NK-92 (cell line): ENCODE results near the gene KMT2C.
"Not testable (repeated sequence)": the region's sequence is repeated elsewhere in the genome, so short reads cannot be mapped to it uniquely, and the experiment has no call there.

Experiments
- DNase-seq: peaks from one replicate; lab custom pipeline; 2025; ENCODE audit not compliant: unreplicated experiment; lab: John Stamatoyannopoulos, UW

The KMT2C gene

DNA sequence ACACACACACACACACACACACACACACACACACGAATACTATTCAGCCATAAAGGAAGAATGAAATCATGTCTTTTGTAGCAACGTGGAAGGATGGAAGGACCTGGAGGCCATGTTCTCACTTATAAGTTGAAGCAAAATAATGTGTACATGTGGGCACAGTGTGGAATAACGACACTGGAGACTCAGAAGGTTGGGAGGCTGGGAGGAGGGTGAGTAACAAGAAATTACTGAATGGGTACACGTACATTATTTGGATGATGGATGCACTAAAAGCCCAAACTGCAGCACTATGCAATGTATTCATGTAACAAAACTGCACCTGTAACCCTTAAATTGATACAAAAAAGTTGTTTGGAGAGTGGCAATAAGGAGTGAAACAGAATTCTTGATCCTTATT lies 32.1 kb downstream of the KMT2C start:
- no peak for DNase-seq

DNA sequence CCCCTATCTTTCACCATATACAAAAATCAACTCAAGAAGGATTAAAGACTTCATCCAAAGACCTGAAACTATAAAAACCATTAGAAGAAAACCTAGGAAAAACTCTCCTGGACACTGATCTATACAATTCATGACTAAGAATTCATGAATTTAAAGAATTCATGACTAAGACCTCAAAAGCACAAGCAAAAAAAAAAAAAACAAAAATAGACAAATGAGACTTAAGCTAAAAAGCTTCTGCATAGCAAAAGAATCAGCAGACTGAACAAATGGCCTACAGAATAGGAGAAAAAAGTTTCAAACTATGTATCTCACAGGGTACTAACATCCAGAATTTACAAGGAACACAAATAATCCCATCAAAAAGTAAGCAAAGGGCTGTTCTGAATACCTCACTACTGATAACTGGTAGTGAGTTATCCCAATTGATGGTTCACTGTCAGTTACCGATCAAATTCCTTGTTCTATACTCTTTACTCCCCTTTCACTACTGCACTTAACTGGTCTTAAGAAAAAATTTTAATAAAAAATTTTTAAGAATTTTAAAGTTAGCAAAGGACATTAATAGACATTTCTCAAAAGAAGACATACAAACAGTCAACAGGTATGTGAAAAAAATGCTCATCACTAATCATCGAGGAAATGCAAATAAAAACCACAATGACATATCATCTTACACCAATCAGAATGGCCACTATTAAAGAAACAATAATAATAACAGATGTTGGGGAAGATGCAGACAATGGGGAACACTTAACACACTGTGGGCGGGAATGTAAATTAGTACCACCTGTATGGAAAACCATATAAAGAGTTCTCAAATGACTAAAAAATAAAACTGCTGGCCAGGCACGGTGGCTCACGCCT lies 33.2 kb downstream of the KMT2C start:
- no peak for DNase-seq

DNA sequence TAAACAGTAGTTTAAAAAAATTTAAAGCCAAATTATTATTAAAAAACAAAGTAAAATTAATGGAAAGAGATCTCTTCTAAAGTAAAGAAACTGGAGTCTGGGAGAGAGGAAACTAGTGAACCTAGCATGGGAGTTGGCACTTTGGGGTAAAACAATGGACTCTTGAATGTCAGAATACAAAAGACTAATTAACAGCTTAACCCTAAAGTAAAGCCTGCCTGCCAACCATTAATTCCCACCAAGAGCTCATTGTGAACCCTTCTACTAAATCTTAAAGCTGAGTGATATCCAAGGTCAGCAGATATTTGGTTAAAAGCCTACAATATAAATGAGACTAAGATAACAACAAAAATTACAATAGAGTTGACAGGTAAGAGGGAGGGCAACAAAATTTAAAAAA lies 36.5 kb downstream of the KMT2C start:
- DNase-seq = no peak

DNA sequence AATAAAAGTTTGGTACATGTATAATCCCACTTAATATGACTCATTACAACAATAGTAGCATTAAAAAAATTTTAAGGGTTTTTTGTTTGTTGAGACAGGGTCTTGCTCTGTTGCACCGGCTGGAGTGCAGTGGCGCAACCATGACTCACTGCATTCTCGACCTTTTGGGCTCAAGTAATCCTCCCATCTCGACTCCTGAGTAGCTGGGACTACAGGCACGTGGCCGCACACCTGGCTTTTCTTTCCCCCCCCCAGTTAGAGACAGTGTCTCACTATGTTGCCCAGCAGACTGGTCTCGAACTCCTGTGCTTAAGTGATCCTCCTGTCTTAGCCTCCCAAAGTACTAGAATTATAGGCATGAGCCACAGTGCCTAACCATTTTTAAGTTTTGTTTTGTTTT lies 40.7 kb downstream of the KMT2C start:
- no peak for DNase-seq

DNA sequence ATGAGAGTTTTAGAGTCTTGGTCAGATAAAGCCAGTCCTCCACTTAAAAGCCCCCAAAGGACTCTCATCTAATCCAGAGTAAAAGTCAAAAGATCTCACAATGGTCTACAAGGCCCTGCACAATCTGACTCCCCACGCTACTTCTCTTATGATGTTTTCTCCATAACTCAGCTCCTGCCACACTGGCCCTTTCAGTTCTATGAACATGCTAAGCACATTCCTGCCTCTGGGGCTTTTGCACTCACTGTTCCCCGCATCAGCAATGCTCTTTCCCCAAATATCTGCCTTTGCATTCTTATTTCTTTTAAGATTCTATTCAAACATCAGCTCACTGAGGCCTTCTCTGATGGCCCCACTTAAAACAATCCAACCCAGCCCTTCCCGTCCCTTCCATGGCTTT lies 41.6 kb downstream of the KMT2C start:
- not testable (repeated sequence) for DNase-seq

DNA sequence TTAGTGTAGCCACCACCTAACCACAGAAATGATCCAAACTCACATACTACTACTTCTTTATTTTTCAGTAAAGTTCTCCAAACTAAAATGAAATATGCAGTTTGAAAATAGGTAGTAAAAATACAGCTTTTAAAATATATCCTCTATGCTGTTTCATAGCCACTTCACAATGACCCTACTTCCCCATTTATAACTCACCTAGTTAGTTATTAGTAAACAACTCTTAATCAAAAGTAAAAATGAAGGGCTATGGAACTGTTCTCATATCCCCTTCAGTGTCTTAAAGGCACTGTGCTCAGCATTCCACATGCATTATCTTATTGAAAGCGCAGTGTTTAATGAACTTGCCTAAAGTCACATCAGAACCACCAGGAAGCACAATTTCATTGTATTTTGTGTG lies 43.5 kb downstream of the KMT2C start:
- no peak for DNase-seq

DNA sequence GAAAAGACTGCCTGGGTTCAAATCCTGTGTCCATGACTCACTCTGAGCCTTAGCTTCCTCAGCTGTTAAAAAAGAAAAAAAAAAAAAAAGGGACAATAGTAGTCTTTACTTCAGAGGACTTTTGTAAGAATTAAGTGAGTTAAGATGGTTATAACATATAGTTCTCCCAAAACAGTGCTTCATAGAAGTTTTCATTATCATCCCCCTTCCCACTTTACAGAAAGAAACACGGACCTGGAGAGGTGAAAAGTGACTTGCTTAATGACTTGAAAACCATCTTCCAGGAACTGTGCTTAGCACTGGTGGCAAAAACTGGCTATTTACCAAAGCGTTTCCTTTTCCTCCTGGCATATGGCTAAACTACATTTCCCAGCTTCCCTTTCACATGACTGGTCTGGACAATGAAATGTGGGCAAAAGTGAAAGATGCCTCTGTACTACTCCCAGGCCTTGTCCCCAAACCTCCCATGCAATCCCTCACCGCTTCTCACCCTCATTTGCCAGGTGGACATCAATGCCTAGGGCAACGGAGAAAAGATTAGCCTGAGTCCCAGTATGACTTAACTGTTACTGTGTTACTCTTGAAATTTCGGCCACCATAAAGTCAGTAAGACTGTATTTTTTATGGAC lies 49.6 kb downstream of the KMT2C start:
- DNase-seq = not testable (repeated sequence)

DNA sequence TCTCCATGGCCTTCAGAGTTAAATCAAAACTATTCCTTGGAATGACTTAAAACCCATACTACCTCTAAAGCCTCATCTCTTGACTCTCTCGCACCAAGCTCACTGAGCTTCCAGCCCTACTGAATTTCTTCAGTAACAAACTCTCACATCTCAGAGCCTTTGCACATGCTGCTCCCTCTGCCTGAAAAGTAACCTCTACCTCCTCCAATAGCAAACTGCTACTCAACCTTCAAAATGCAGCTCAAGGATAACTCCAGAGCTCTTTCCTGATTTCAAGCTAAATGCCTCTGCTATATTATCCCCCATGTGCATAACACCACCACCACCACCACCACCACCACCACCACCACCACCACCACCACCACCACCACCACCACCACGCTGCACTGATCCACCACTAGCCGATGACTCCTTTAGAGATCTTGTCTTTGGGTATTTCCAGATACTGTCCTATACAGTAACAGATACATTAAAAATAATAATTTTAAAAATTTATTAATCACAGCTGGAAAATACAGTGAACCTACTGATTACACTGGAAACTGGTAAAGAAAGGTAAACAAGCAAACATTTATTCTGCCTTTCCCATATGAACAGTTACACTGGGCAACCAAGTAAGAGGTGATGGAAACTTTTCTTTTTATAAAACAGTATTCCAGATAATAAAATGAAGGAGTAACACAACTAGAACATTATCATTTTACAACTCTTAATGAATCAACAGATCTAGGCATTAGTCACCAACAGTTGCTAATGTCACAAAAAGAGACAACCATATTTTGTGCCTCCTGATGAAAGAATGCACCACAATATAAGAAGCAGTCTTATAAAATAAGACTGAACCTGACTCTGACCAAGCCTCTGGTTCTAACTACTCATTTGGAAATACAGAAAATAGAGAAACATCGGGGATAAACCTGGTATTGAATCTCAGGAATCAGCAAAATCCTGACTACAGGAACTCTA lies 51.3 kb downstream of the KMT2C start:
- DNase-seq = not testable (repeated sequence)

DNA sequence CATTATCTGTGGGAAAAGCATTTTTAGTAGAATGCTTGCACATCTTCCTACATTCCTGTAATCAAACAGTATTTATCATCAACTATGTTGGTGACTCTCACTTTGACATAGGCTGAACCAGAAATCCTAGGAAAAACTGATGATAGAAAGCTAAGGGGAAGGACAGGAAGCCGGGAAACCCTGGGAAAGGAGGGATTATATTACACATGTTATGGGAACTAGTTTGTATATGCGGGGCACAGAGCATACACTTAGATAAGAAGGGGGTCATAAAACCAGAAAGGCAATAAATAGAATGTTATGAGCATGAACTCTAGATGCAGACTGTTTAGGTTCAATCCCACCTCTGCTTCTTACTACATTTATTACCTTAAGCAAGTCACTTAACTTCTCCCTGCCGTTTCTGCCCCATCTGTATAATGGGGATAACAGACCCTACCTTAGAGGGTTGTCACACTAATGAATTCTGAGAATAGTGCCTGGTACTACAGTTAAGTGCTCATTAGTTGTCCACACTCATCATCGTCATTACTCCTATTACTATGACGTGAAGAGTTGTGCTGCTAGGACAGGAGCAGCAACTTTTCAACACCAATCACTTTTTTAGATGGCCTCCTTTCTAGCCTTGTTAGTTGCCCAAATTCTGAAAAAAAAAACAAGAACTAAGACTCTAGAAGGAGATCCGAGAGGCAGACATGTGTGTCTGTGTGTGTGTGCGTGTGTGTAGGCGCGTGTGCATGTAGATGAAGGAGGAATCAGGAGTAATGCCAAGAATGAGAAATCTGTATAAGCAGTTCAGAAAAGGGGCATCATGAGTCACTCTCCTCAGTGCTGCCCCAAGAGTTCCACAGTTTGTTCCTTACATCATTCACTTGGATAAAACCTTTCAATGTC lies 52.2 kb downstream of the KMT2C start:
- no peak for DNase-seq

DNA sequence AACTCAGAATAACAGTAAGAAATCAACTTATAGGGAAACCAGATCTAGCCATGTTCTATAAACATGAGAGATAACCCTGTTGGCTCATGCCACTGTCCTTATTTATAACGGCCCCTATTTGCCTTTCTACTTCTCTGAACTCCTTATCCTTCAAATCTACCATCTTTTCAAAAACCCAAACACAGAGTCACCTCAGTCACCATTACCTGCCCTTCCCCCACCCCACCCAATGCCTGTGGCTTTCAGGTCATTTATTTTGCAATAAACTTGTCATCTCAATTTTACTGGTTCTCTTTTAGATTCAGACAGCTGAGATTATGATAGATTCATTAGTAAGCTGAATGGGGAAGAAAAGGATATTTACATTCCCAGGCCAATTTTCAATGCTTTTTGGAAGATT lies 53.6 kb downstream of the KMT2C start:
- DNase-seq = no peak

DNA sequence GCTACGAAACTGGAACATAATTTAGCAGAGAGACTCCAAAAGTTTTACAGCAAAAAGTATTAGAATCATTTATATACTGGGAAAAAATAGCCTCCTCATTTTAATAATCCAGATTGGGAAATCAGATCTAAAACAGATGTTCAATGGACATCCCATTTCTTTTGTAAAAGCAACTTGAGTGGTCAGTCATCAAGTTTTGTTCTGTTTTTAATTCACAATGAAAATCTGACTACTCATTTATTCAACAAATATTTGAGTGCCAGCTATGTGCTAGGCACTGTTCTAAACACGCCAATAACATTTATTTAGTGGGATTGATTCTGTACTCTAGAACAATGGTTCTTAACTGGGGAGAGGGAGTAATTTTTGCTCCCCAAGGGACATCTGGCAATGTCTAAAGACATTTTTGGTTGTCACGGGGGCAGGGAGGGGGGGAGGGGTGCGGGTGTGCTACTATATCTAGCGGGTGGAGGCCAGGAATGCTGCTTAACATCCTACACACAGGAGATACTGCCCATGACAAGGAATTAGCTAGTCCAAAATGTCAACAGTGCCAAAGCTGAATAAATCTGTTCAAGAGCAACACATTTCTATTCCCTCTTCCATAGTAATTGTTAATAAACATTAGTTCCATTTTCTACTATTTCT lies 54.7 kb downstream of the KMT2C start:
- DNase-seq = not testable (repeated sequence)

DNA sequence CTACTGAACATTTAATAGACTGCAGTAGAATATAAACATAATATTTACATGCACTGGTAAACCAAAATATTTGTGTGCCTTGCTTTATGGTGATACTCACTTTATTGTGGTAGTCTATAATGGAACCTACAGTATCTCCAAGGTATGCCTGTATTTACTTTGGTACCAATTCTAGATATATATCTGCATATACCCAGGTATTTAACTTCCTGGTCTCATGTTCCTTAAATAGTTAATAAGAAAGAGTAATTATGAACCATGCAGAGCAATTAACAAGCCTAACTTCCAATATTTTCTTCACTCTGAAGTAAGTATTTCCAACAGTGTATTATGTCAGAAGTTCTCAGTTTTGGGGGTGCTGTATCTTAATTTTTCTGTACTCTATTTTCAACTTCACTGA lies 57.3 kb downstream of the KMT2C start:
- DNase-seq = not testable (repeated sequence)

DNA sequence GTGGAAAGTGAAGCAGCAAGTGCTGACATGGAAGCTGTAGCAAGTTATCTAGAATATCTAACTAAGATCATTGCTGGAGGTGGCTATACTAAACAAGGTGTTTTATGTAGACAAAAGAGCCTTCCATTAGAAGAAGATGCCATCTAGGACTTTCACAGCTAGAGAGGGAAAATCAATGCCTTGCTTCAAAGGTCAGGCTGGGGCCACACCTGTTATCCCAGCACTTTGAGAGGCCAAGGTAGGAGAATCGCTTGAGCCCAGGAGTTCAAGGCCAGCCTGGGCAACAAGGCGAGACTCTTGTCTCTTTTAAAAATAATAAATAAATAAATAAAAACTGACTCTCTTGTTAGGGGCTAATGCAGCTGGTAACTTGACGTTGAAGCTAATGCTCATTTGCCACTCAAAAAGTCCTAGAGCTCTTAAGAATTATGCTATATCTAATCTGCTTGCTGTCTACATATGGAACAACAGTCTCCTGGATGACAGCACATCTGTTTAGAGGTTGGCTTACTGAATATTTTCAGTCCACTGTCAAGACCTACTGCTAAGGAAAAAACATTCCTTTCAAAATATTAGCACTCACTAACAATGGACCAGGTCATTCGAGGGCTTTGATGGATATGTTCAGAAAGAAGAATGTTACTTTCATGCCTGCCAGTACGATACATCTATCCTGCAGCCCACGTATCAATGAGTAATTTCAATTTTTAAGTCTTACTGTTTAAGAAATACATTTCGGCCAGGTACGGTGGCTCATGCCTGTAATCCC lies 58.9 kb downstream of the KMT2C start:
- not testable (repeated sequence) for DNase-seq

DNA sequence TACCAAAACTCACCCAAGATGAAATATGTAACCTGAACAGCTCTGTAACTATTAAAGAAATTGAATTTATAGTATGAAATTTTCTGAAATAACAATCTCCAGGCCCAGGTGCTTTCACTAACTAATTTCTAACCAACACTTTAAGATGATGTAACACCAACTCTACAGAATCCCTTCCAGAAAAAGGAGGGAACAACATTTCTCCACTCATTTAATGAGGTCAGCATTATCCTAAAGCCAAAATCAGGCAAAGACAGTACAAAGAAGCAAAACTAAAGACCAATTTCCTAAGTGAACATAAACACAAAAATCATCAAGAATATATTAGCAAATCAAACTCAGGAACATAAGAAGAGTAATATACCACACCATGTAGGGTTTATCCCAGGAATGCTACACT lies 65.5 kb downstream of the KMT2C start:
- no peak for DNase-seq

DNA sequence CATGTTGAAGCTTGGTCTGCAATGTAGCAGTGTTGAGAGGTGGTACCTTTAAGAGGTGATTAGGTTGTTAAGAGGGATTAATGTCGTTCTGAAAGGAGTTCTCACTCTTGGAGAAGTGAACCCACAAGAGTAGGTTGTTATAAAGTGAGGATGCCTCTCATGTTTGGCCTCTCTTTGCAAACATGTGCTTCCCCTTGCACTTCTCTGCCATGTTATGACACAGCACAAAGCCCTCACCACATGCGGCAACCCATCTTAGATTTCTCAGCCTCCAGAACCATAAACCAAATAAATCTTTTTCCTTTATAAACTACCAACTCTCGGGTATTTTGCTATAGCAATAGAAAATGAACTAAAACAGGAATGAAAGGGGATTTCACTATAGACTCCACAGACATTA lies 66.3 kb downstream of the KMT2C start:
- no peak for DNase-seq

DNA sequence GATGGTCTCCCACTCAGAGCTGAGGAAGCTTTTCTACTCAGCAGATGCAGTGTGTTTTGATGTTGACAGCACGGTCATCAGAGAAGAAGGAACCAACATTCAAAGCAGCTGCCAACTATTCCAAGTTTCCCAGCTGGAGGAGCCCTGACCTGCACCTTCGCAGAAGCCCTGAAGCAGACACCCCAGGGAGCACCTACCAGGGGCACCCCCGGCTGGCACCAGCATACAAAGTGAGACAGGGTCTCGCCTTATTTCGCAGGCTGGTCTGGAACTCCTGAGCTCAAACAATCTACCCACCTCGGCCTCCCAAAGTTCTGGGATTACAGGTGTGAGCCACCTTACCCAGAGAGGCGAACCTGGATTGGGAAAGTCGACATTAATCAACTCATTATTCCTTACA lies 68.6 kb downstream of the KMT2C start:
- DNase-seq = no peak

DNA sequence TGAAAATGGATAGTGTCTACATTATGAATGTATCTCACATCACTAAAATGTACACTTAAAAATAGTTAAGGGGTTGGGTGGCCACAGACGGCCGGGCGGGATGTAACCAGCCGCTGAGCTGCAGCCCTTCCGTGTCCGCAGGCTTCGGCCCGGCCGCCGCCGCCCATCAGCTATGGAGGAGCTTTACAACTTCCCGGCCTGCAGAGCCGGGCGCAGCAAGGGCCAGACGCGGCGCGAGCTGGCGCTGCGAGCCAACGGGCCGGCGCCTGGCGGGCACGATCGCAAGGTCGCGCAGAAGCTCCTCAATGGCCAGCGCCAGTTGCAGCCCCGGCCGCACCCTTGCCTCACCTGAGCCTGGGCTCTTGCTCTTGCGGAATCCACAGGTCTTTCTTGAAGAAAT lies 69.1 kb downstream of the KMT2C start:
- DNase-seq = no peak

DNA sequence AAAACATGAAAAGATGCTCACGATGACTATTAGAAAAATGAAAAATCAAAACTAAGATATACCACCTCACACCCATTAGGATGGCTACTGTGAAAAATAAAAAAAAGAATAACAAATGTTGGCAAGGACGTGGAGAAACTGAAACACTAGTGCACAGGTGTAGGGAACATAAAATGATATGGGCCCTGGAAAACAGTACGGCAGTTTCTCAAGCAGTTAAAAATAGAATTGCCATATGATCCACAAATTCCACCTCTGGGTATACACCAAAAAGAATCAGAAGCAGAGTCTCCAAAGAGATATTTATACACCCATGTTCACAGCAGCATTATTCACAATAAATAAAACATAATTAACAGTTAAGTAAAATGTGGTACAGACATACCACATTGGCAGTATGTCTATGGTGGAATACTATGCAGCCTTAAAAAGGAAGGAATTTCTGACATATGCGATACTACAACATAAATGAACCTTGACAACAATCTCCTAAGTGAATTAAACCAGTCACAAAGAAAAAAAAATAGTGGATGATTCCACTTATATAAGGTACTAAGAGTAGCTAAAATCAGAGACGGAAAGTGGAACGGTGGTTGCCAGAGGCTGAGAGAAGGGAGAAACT lies 69.7 kb downstream of the KMT2C start:
- DNase-seq = no peak

DNA sequence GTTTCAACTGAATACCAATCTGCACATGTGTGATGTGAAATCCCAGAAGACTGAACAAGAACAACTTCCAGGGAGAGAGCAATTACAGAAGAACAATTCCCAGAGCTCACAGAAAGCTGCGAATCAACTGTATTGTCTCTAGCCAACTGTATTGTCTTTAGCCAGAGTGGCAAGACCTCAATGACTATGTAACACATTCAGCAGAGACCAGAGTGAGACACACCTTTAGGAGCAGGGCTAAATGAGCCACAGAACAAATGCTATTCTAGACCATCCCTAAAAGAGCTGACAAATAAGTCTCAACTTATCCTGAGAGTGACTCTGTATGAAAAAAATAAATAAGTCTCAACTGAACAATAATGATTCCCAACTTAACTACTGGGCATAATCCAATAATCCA lies 72.0 kb downstream of the KMT2C start:
- DNase-seq = no peak
